ENCODE results near the gene RYR3. TPM values are rescaled to one million over a fixed set of nuclear protein-coding genes. Genes with fewer than 3 reads are reported as not detected.

Gene RYR3
- total RNA-seq, 1 donor from 2014 or later, result 4.8 TPM

DNA sequence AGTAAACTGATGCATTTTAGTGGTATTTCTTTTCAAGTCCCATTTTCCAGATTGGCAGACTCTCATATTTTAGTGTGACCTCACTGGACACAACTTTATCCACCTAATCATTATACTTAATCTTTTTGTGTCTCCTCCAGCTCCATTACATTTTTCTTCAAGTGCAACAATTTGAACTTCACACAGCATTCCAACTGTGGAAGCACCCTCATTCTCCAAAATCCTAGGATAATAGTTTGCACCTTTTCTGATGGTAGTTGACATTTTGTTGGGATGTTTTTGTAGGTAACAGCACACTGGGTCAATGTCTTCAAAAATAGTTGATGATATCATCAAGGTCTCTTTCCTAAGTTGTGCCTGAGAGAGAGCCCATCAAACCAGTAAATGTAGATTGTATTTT lies 123.1 kb downstream of the RYR3 start:
- no peak overlapping the region for H3K4me3 Mint-ChIP-seq (ENCODE audit: unreplicated experiment)
- H3K36me3 Mint-ChIP-seq (ENCODE audit: low read depth, unreplicated experiment), result no peaks in the 10 kb centered on the region
- no peaks in the 10 kb centered on the region for H3K9me3 Mint-ChIP-seq (ENCODE audit: unreplicated experiment)
- peaks cover 15% of the 10 kb centered on the region for H3K4me1 Mint-ChIP-seq (ENCODE audit: unreplicated experiment)
- H3K27me3 Mint-ChIP-seq (ENCODE audit: unreplicated experiment), result peaks cover 2% of the 10 kb centered on the region
- H3K27ac Mint-ChIP-seq (ENCODE audit: unreplicated experiment), result no peak overlapping the region
- no peak for TF ChIP-seq CTCF (IDR thresholded peaks at IDR 0.05; ENCODE audit: unreplicated experiment)
- DNase-seq (ENCODE audit: low spot score), result no peak

DNA sequence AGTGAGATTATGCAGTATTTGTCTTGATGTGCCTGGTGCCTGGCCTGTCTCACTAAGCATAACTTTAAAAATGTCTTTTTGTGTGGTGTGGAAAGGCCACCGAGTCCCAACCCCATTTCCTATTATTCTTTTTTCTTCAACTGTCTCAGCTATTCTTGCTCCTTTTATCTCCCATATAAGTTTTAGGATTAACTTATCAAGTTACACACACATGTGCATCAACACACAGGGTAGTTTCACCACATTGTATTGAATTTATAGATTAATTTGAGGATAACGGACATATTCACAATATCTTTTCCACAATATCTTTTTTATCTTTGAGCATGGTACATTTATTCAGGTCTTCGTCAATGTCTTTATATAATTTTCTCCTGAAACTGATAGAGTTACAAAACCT lies 127.6 kb downstream of the RYR3 start:
- H3K27me3 Mint-ChIP-seq (ENCODE audit: unreplicated experiment), result peaks cover 2% of the 10 kb centered on the region
- H3K27ac Mint-ChIP-seq (ENCODE audit: unreplicated experiment), result no peak overlapping the region
- H3K9me3 Mint-ChIP-seq (ENCODE audit: unreplicated experiment), result no peaks in the 10 kb centered on the region
- TF ChIP-seq CTCF (IDR thresholded peaks at IDR 0.05; ENCODE audit: unreplicated experiment), result no peak
- no peak overlapping the region for H3K4me3 Mint-ChIP-seq (ENCODE audit: unreplicated experiment)
- H3K4me1 Mint-ChIP-seq (ENCODE audit: unreplicated experiment), result no peaks in the 10 kb centered on the region
- no peak for DNase-seq (ENCODE audit: low spot score)
- no peaks in the 10 kb centered on the region for H3K36me3 Mint-ChIP-seq (ENCODE audit: low read depth, unreplicated experiment)

DNA sequence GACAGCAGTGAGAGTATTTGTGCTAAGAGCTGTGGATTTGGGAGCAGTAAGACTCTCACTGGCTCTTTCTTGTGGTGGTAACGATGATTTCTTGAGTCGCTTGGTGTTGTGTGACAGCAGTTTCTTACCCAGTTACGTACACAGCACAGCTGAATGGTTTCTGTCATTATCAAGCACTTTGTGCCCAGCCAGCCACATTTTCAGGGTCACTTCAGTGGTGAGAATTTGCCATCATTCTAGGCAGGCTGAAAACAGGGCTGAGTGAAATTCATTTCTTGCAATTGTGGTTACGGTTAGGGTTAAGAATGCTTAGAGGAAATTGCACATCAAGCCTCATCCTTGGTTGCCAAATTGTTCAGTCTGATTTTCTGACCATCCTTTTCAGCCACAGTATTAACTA lies 130.1 kb downstream of the RYR3 start:
- no peak for TF ChIP-seq CTCF (IDR thresholded peaks at IDR 0.05; ENCODE audit: unreplicated experiment)
- no peak overlapping the region for H3K27ac Mint-ChIP-seq (ENCODE audit: unreplicated experiment)

GRCh38 chr15:33442449-33442848 lies 131.7 kb downstream of the RYR3 start:
- no peak for TF ChIP-seq CTCF (IDR thresholded peaks at IDR 0.05; ENCODE audit: unreplicated experiment)
- peaks cover 4% of the 10 kb centered on the region for H3K27me3 Mint-ChIP-seq (ENCODE audit: unreplicated experiment)
- DNase-seq (ENCODE audit: low spot score), result no peak
- no peaks in the 10 kb centered on the region for H3K9me3 Mint-ChIP-seq (ENCODE audit: unreplicated experiment)
- H3K4me1 Mint-ChIP-seq (ENCODE audit: unreplicated experiment), result no peaks in the 10 kb centered on the region
- no peaks in the 10 kb centered on the region for H3K36me3 Mint-ChIP-seq (ENCODE audit: low read depth, unreplicated experiment)
- H3K4me3 Mint-ChIP-seq (ENCODE audit: unreplicated experiment), result no peak overlapping the region
- no peak overlapping the region for H3K27ac Mint-ChIP-seq (ENCODE audit: unreplicated experiment)

More for the DNA sequence above, 130.1 kb downstream of the RYR3 start:
- Mint-ChIP-seq H3K4me1 (ENCODE audit: unreplicated experiment) (no peaks in the 10 kb centered on the region), H3K9me3 (ENCODE audit: unreplicated experiment) (no peaks in the 10 kb centered on the region), H3K27me3 (ENCODE audit: unreplicated experiment) (peaks cover 4% of the 10 kb centered on the region), H3K36me3 (ENCODE audit: low read depth, unreplicated experiment) (no peaks in the 10 kb centered on the region), H3K4me3 (ENCODE audit: unreplicated experiment) (no peak overlapping the region)
- no peak for DNase-seq (ENCODE audit: low spot score)

DNA sequence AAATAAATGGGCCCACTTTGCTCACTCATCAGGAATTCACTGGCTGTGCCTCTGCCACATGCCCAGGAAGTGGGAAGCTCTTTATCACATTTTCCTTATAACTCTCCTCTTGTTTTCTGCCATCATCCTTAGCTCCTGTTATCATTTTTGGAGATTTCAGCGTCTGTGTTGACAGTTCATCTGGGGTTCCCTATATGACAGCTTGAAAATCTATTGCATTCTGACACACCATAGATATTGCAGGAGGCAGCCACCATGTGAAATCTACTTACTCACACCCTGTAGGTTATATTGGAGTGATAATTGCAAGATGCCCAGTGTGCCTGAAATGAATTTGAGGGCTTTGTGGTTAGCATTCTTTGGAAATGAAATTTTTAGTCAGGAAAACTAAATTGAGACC lies 132.9 kb downstream of the RYR3 start:
- H3K4me3 Mint-ChIP-seq (ENCODE audit: unreplicated experiment), result no peak overlapping the region

More for the DNA sequence above, 132.9 kb downstream of the RYR3 start:
- peaks cover 4% of the 10 kb centered on the region for H3K27me3 Mint-ChIP-seq (ENCODE audit: unreplicated experiment)
- H3K4me1 Mint-ChIP-seq (ENCODE audit: unreplicated experiment), result no peaks in the 10 kb centered on the region
- no peak overlapping the region for H3K27ac Mint-ChIP-seq (ENCODE audit: unreplicated experiment)
- H3K36me3 Mint-ChIP-seq (ENCODE audit: low read depth, unreplicated experiment), result no peaks in the 10 kb centered on the region
- no peak for DNase-seq (ENCODE audit: low spot score)
- TF ChIP-seq CTCF (IDR thresholded peaks at IDR 0.05; ENCODE audit: unreplicated experiment), result no peak
- no peaks in the 10 kb centered on the region for H3K9me3 Mint-ChIP-seq (ENCODE audit: unreplicated experiment)

Measured in endothelial cell (in vitro differentiated cells).